ENCODE measurements around the gene UBL5.

DNA sequence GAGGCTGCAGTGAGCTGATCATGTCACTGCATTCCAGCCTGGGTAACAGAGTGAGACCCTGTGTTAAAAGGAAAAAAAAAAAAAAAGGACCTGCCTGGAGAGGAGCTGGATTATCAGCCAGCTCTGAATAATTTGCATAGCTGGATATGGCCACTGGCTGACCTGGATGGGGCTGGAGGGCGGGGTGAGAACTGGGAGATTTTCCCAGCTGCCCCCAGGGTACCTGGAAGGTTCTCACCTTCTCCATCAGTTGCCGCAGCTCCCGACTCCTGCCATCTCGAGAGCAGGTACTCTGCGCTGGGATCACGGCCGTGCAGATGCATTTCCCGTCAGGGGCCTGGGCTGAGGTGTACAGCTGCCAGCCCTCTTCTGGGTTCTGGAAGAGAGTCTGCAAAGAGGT lies 32.7 kb downstream of the UBL5 start:
- TF ChIP-seq, protein P1, sequence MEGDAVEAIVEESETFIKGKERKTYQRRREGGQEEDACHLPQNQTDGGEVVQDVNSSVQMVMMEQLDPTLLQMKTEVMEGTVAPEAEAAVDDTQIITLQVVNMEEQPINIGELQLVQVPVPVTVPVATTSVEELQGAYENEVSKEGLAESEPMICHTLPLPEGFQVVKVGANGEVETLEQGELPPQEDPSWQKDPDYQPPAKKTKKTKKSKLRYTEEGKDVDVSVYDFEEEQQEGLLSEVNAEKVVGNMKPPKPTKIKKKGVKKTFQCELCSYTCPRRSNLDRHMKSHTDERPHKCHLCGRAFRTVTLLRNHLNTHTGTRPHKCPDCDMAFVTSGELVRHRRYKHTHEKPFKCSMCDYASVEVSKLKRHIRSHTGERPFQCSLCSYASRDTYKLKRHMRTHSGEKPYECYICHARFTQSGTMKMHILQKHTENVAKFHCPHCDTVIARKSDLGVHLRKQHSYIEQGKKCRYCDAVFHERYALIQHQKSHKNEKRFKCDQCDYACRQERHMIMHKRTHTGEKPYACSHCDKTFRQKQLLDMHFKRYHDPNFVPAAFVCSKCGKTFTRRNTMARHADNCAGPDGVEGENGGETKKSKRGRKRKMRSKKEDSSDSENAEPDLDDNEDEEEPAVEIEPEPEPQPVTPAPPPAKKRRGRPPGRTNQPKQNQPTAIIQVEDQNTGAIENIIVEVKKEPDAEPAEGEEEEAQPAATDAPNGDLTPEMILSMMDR (conservative IDR thresholded peaks at IDR 0.05 in 1 of 2, IDR thresholded peaks at IDR 0.05 in 1 of 2; ENCODE audit: extremely low read depth in 1 of 2, insufficient read depth in 1 of 2, low read depth in 1 of 2, low read length in 2 of 2), result no peak
- TF ChIP-seq EZH2 (IDR thresholded peaks at IDR 0.05; ENCODE audit: borderline replicate concordance, low read length), result no peak
